HCT116 (cell line): ENCODE measurements around the gene ATP5F1D. TPM values are rescaled to one million over a fixed set of nuclear protein-coding genes. Genes with fewer than 3 reads are reported as not detected.

Experiments
- ATAC-seq: fragments of 200-7000 bp; cut with Tn5 transposase; 2 replicates; pipeline ENCODE4 v1.9.1; 2020; ENCODE audit warnings: mild to moderate bottlenecking, moderate library complexity
- BruUV-seq: library from RNA; stranded (reverse); fragments of 400-500 nt; replicated peaks from 2 replicates; lab custom pipeline; 2021; lab: Mats Ljungman, UMichigan
- CTCF ChIA-PET: fragments of 300-600 bp; sonication (Branson Sonifier 250); formaldehyde crosslinking; loops from one replicate; lab custom pipeline; 2021; ENCODE audit warnings: antibody characterized with exemption; lab: Charles Lee
- POLR2A ChIA-PET: fragments of 300-600, 350-600 bp; sonication (Branson Sonifier 250); formaldehyde crosslinking; loops from one replicate; lab custom pipeline; 2021; ENCODE audit warnings: antibody characterized with exemption; lab: Charles Lee
- RAD21 ChIA-PET, 2 experiments: fragments of 300-600 bp; sonication (Branson Sonifier 250); formaldehyde crosslinking; loops; one replicate each; lab custom pipeline; 2023; ENCODE audit warnings: low total read pairs in 2 of 2; ENCODE audit not compliant: uncharacterized antibody in 2 of 2, unreplicated experiment in 2 of 2, low non-redundant PET in 1 of 2; lab: Charles Lee
- DNase-seq: peaks from one replicate; pipeline ENCODE4 v3.0.0-alpha.2; 2010; ENCODE audit warnings: low read depth, low spot score
- H2AFZ ChIP-seq: fragments of 200-600 bp; shearing (Covaris generic), sonication (generic); 2 replicates; pipeline ENCODE4 v1.6.1; 2017; ENCODE audit warnings: low read depth, mixed run types, mixed read lengths, antibody characterized with exemption, low read length; ENCODE audit not compliant: poor library complexity, severe bottlenecking
- H3K27ac ChIP-seq: 2 replicates; pipeline ENCODE4 v1.5.1; 2012; ENCODE audit warnings: low read depth, low read length
- H3K27me3 ChIP-seq: fragments of 200-600 bp; sonication (generic); 2 replicates; pipeline ENCODE4 v1.6.1; 2016; ENCODE audit warnings: mixed run types, low read length, mixed read lengths; ENCODE audit not compliant: insufficient read depth
- H3K36me3 ChIP-seq, 2 experiments: fragments of 200-500 bp in 1 of 2; fragments of 200-600 bp in 1 of 2; sonication (Bioruptor generic) in 1 of 2; sonication (generic) in 1 of 2; 2 replicates each; pipeline versions ENCODE4 v1.5.1 to v1.6.1; 2014 to 2016; ENCODE audit warnings: low read length in 2 of 2, inconsistent platforms in 1 of 2, mixed read lengths in 1 of 2, mixed run types in 1 of 2; ENCODE audit not compliant: insufficient read depth in 2 of 2, control insufficient read depth in 1 of 2
- H3K4me1 ChIP-seq, 2 experiments: fragments of 200-600 bp in 1 of 2; sonication (generic) in 1 of 2; 2 replicates each; pipeline versions ENCODE4 v1.5.1 to v1.6.1; 2012 to 2017; ENCODE audit warnings: low read length in 2 of 2, inconsistent platforms in 1 of 2, mild to moderate bottlenecking in 1 of 2, mixed read lengths in 1 of 2, mixed run types in 1 of 2, moderate library complexity in 1 of 2; ENCODE audit not compliant: insufficient read depth in 2 of 2, control insufficient read depth in 1 of 2
- H3K4me2 ChIP-seq: fragments of 200-600 bp; sonication (generic); 2 replicates; pipeline ENCODE4 v1.6.1; 2017; ENCODE audit warnings: mixed run types, low read length, mixed read lengths
- H3K4me3 ChIP-seq, 2 experiments: fragments of 200-600 bp in 1 of 2; sonication (generic) in 1 of 2; replicated peaks in 1 of 2; 2 replicates each; pipeline ENCODE4 v1.5.1; 2011 to 2016; ENCODE audit warnings: low read length in 2 of 2, control low read depth in 1 of 2, low read depth in 1 of 2, mild to moderate bottlenecking in 1 of 2, mixed read lengths in 1 of 2, mixed run types in 1 of 2
- H3K79me2 ChIP-seq: fragments of 200-600 bp; sonication (generic); 2 replicates; pipeline ENCODE4 v1.6.1; 2017; ENCODE audit warnings: mild to moderate bottlenecking, mixed run types, low read length, moderate library complexity, mixed read lengths; ENCODE audit not compliant: insufficient read depth
- H3K9ac ChIP-seq: fragments of 200-600 bp; sonication (generic); 2 replicates; pipeline ENCODE4 v1.6.1; 2016; ENCODE audit warnings: low read length, mixed read lengths
- H3K9me2 ChIP-seq: fragments of 200-600 bp; sonication (generic), shearing (Covaris generic); 2 replicates; pipeline ENCODE4 v1.6.1; 2017; ENCODE audit warnings: mixed run types, mild to moderate bottlenecking, moderate library complexity; ENCODE audit not compliant: insufficient read depth
- H3K9me3 ChIP-seq, 2 experiments: fragments of 200-500 bp in 1 of 2; fragments of 200-600 bp in 1 of 2; sonication (Bioruptor generic) in 1 of 2; sonication (generic) in 1 of 2; 2 replicates each; pipeline ENCODE4 v1.6.1; 2014 to 2017; ENCODE audit warnings: low read length in 2 of 2, mixed read lengths in 2 of 2, inconsistent platforms in 1 of 2, low read depth in 1 of 2, mild to moderate bottlenecking in 1 of 2, mixed run types in 1 of 2, moderate library complexity in 1 of 2; ENCODE audit not compliant: control insufficient read depth in 1 of 2, insufficient read depth in 1 of 2
- H4K20me1 ChIP-seq: fragments of 200-600 bp; sonication (generic), shearing (Covaris generic); 2 replicates; pipeline ENCODE4 v1.6.1; 2017; ENCODE audit warnings: mixed run types, mild to moderate bottlenecking, moderate library complexity; ENCODE audit not compliant: insufficient read depth
- ATF3 ChIP-seq: IDR thresholded peaks from 2 replicates; pipeline ENCODE4 v1.6.1; 2012
- CEBPB ChIP-seq: IDR thresholded peaks from 2 replicates; pipeline ENCODE4 v1.6.1; 2012; ENCODE audit warnings: low read depth
- EGR1 ChIP-seq: IDR thresholded peaks from 2 replicates; pipeline ENCODE4 v1.6.1; 2012; ENCODE audit warnings: low read depth
- ELF1 ChIP-seq: IDR thresholded peaks from 2 replicates; pipeline ENCODE4 v1.6.1; 2012; ENCODE audit warnings: low read depth, borderline replicate concordance
- FOSL1 ChIP-seq: IDR thresholded peaks from 2 replicates; pipeline ENCODE4 v1.6.1; 2012; ENCODE audit warnings: low read depth
- JUND ChIP-seq: IDR thresholded peaks from 2 replicates; pipeline ENCODE4 v1.6.1; 2012
- MAX ChIP-seq: IDR thresholded peaks from 2 replicates; pipeline ENCODE4 v1.6.1; 2012
- POLR2A ChIP-seq: IDR thresholded peaks from 2 replicates; pipeline ENCODE4 v1.7.0; 2011; ENCODE audit warnings: borderline replicate concordance; ENCODE audit not compliant: insufficient read depth, insufficient read length; ENCODE audit errors: extremely low read depth
- POLR2AphosphoS5 ChIP-seq: IDR thresholded peaks from 2 replicates; pipeline ENCODE4 v1.6.1; 2011; ENCODE audit warnings: mild to moderate bottlenecking, low read depth, low read length, moderate library complexity
- RAD21 ChIP-seq: IDR thresholded peaks from 2 replicates; pipeline ENCODE4 v1.6.1; 2012; ENCODE audit warnings: low read depth, mild to moderate bottlenecking
- SP1 ChIP-seq: IDR thresholded peaks from 2 replicates; pipeline ENCODE4 v1.6.1; 2012; ENCODE audit warnings: low read depth
- YY1 ChIP-seq: IDR thresholded peaks from 2 replicates; pipeline ENCODE4 v1.6.1; 2011; ENCODE audit warnings: low read length, low read depth, moderate library complexity, mild to moderate bottlenecking; ENCODE audit not compliant: insufficient replicate concordance; ENCODE audit errors: extremely low read depth
- ZFX ChIP-seq: fragments of 450-650 bp; IDR thresholded peaks from 2 replicates; pipeline ENCODE4 v1.6.1; 2017
- ZNF274 ChIP-seq: fragments of 200-500 bp; sonication (Bioruptor generic); IDR thresholded peaks from 2 replicates; pipeline ENCODE4 v1.6.1; 2014; ENCODE audit warnings: mild to moderate bottlenecking, low read depth, low read length, inconsistent platforms
- intact Hi-C: fragments of 100-400 bp; cut with micrococcal nuclease; formaldehyde crosslinking; loops from 2 replicates; pipeline ENCODE4 v1.10.0; 2022
- total RNA-seq: library from RNA; stranded (reverse); gene quantifications from one replicate; pipeline ENCODE4 v1.2.1, GENCODE V29; 2021; ENCODE audit not compliant: unreplicated experiment
- TF ChIP-seq, protein P1 (sequence below): IDR thresholded peaks from 2 replicates; pipeline ENCODE4 v1.6.1; 2012; ENCODE audit warnings: low read depth

ATP5F1D gene
- total RNA-seq, 1 experiment from 2014 or later = 428 TPM

- Histone ChIP-seq H3K27me3 (no peaks in the 10 kb centered on the region), H3K4me3 (peak overlapping the region; percentile 85 to 96), H3K4me2 (peak overlapping the region; percentile 100), H3K4me1 (peaks cover 45 to 81% of the 10 kb centered on the region in 2 experiments), H2AFZ (no peak overlapping the region), H4K20me1 (no peaks in the 10 kb centered on the region), H3K79me2 (peaks cover 51% of the 10 kb centered on the region), H3K9ac (peak overlapping the region; percentile 98), H3K27ac (peak overlapping the region; percentile 100), H3K9me2 (no peaks in the 10 kb centered on the region), H3K9me3 (no peaks in the 10 kb centered on the region), H3K36me3 (peaks cover 26 to 32% of the 10 kb centered on the region in 2 experiments; a peak in 3 of 4 replicates)
- BruUV-seq = TSS peak; percentile 65
- ATAC-seq (peak; percentile 23), DNase-seq (no peak)
- RAD21 ChIA-PET = interaction anchor here (0.6 to 1.4 kb wide), 5 partner anchors 17 to 244 kb away, joined by 3 to 16 read pairs (median 4); partner anchors contain the start of gene CNN2 (in 1 of the 2)
- TF ChIP-seq YY1 = peak; percentile 98
- no peak for TF ChIP-seq ELF1
- peak; percentile 76 for TF ChIP-seq ZFX
- no peak for TF ChIP-seq SP1
- TF ChIP-seq FOSL1 = no peak
- TF ChIP-seq JUND = no peak
- TF ChIP-seq, protein P1, sequence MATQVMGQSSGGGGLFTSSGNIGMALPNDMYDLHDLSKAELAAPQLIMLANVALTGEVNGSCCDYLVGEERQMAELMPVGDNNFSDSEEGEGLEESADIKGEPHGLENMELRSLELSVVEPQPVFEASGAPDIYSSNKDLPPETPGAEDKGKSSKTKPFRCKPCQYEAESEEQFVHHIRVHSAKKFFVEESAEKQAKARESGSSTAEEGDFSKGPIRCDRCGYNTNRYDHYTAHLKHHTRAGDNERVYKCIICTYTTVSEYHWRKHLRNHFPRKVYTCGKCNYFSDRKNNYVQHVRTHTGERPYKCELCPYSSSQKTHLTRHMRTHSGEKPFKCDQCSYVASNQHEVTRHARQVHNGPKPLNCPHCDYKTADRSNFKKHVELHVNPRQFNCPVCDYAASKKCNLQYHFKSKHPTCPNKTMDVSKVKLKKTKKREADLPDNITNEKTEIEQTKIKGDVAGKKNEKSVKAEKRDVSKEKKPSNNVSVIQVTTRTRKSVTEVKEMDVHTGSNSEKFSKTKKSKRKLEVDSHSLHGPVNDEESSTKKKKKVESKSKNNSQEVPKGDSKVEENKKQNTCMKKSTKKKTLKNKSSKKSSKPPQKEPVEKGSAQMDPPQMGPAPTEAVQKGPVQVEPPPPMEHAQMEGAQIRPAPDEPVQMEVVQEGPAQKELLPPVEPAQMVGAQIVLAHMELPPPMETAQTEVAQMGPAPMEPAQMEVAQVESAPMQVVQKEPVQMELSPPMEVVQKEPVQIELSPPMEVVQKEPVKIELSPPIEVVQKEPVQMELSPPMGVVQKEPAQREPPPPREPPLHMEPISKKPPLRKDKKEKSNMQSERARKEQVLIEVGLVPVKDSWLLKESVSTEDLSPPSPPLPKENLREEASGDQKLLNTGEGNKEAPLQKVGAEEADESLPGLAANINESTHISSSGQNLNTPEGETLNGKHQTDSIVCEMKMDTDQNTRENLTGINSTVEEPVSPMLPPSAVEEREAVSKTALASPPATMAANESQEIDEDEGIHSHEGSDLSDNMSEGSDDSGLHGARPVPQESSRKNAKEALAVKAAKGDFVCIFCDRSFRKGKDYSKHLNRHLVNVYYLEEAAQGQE = no peak
- peak; percentile 89 for TF ChIP-seq POLR2AphosphoS5
- no peak for TF ChIP-seq POLR2A
- no peak for TF ChIP-seq CEBPB
- no peak for TF ChIP-seq MAX
- TF ChIP-seq RAD21 = no peak
- no peak for TF ChIP-seq ATF3
- TF ChIP-seq EGR1 = no peak
- no peak for TF ChIP-seq ZNF274
- POLR2A ChIA-PET = interaction anchor here (0.6 to 1.7 kb wide), 32 partner anchors 10 to 635 kb away, joined by 3 to 139 read pairs (median 7); partner anchors contain the start of genes ABCA7, ATP5F1D, CBARP and CNN2
- intact Hi-C loops = loop anchor here (10.0 kb wide), 1 partner anchor 135 kb away; the partner anchor contains the start of genes DAZAP1 and GAMT
- CTCF ChIA-PET = interaction anchor here (1.0 to 6.5 kb wide), 4 partner anchors 14 to 186 kb away, joined by 3 to 325 read pairs (median 3); no protein-coding TSS in a partner anchor
Observed at GRCh38 chr19:1269478-1270212, 28.1 kb downstream of the ATP5F1D start.
